ENCODE measurements around the gene DNAH5.

GRCh38 chr5:13921578-13921977 is 22.9 kb downstream of the DNAH5 start:
- no peak for TF ChIP-seq EZH2 (IDR thresholded peaks at IDR 0.05; ENCODE audit: low read length)
- TF ChIP-seq CTCF (optimal IDR thresholded peaks at IDR 0.05 in 1 of 3, IDR thresholded peaks at IDR 0.05 in 1 of 3, conservative IDR thresholded peaks at IDR 0.05 in 1 of 3; ENCODE audit: extremely low read depth in 1 of 3, insufficient read depth in 2 of 3, low read length in 3 of 3) = no peak
